Keratinocyte (primary cell): Measurements from ENCODE around the gene TAP1. TPM values are rescaled to one million over a fixed set of nuclear protein-coding genes. Genes with fewer than 3 reads are reported as not detected.

Source experiments
- DNase-seq: peaks from one replicate; pipeline ENCODE4 v3.0.0-alpha.2; 2011; ENCODE audit warnings: low read depth, missing footprints, low spot score
- FAIRE-seq: peaks from 2 replicates; lab custom pipeline; 2011; peaks lifted over from hg19 to GRCh38; lab: Jason Lieb, UNC
- H2AFZ ChIP-seq: 2 replicates; pipeline ENCODE4 v1.6.0; 2012; ENCODE audit warnings: low read length, control low read depth, inconsistent platforms; ENCODE audit not compliant: control insufficient read depth
- H3K27ac ChIP-seq: 2 replicates; pipeline ENCODE4 v1.5.1; 2011; ENCODE audit warnings: low read length; ENCODE audit not compliant: control insufficient read depth, insufficient read depth
- H3K27me3 ChIP-seq: 3 replicates; pipeline ENCODE4 v1.6.0; 2011; ENCODE audit warnings: low read length; ENCODE audit not compliant: control insufficient read depth, insufficient read depth; ENCODE audit errors: extremely low read depth
- H3K36me3 ChIP-seq, 2 experiments: 2 replicates in 1 of 2; 3 replicates in 1 of 2; pipeline ENCODE4 v1.5.1; 2011; ENCODE audit warnings: low read length in 2 of 2, mild to moderate bottlenecking in 1 of 2; ENCODE audit not compliant: control insufficient read depth in 2 of 2, insufficient read depth in 2 of 2; ENCODE audit errors: extremely low read depth in 1 of 2
- H3K4me1 ChIP-seq: 3 replicates; pipeline ENCODE4 v1.5.1; 2011; ENCODE audit warnings: low read length; ENCODE audit not compliant: control insufficient read depth, insufficient read depth; ENCODE audit errors: extremely low read depth
- H3K4me2 ChIP-seq: 3 replicates; pipeline ENCODE4 v1.6.0; 2011; ENCODE audit warnings: low read depth, low read length; ENCODE audit not compliant: control insufficient read depth, insufficient read depth; ENCODE audit errors: extremely low read depth
- H3K4me3 ChIP-seq, 3 experiments: fragments of 200-600 bp in 1 of 3; sonication (generic) in 1 of 3; 2 replicates in 2 of 3; 3 replicates in 1 of 3; pipeline ENCODE4 v1.5.1; 2011 to 2016; ENCODE audit warnings: low read length in 3 of 3, mild to moderate bottlenecking in 3 of 3, control low read depth in 2 of 3, inconsistent platforms in 1 of 3, low read depth in 1 of 3, mixed read lengths in 1 of 3, mixed run types in 1 of 3, moderate library complexity in 1 of 3; ENCODE audit not compliant: control insufficient read depth in 2 of 3, insufficient read depth in 2 of 3; ENCODE audit errors: extremely low read depth in 1 of 3
- H3K79me2 ChIP-seq: 2 replicates; pipeline ENCODE4 v1.6.0; 2012; ENCODE audit warnings: low read length; ENCODE audit not compliant: control insufficient read depth, insufficient read depth
- H3K9ac ChIP-seq: 3 replicates; pipeline ENCODE4 v1.6.0; 2011; ENCODE audit warnings: low read length; ENCODE audit not compliant: control insufficient read depth, insufficient read depth; ENCODE audit errors: extremely low read depth
- H3K9me1 ChIP-seq: 3 replicates; pipeline ENCODE4 v1.6.0; 2011; ENCODE audit warnings: low read length; ENCODE audit not compliant: control insufficient read depth, insufficient read depth; ENCODE audit errors: extremely low read depth
- H3K9me3 ChIP-seq: 2 replicates; pipeline ENCODE4 v1.5.1; 2012; ENCODE audit warnings: low read depth, low read length; ENCODE audit not compliant: control insufficient read depth
- H4K20me1 ChIP-seq: 3 replicates; pipeline ENCODE4 v1.6.0; 2011; ENCODE audit warnings: low read length; ENCODE audit not compliant: control insufficient read depth, insufficient read depth; ENCODE audit errors: extremely low read depth
- EZH2 ChIP-seq: IDR thresholded peaks from one replicate; pipeline ENCODE4 v1.6.1; 2012; ENCODE audit warnings: inconsistent platforms, mild to moderate bottlenecking, low read length, moderate library complexity
- dilution Hi-C: fragments of 300-500 bp; cut with MboI; formaldehyde crosslinking; loops from one replicate; pipeline ENCODE4 v1.7.0; 2020; ENCODE audit warnings: low sequenced_read_pairs; ENCODE audit not compliant: extremely low pct_ligation_motif_present
- polyA plus RNA-seq, 5 experiments: library from polyadenylated mRNA; depleted of rRNA in 3 of 5; stranded (reverse) in 3 of 5; stranded (forward) in 1 of 5; unstranded in 1 of 5; fragments of >200 nt; gene quantifications; 1 replicate in 1 of 5; 2 replicates in 3 of 5; 3 replicates in 1 of 5; pipeline versions ENCODE4 v1.2.1 to v1.2.3, GENCODE V29; 2011 to 2012; ENCODE audit warnings: missing spikeins in 2 of 5, low read depth in 1 of 5, low replicate concordance in 1 of 5
- TF ChIP-seq, protein P1 (sequence below), 3 experiments: IDR thresholded peaks in 1 of 3; conservative IDR thresholded peaks in 1 of 3; optimal IDR thresholded peaks in 1 of 3; 2 replicates in 2 of 3; 3 replicates in 1 of 3; pipeline versions ENCODE3 to v1.5.1; 2011; ENCODE audit warnings: low read length in 3 of 3, mild to moderate bottlenecking in 3 of 3, moderate library complexity in 2 of 3, control low read depth in 1 of 3, inconsistent platforms in 1 of 3; ENCODE audit not compliant: insufficient read depth in 2 of 3; ENCODE audit errors: extremely low read depth in 1 of 3

TAP1 gene
- polyA plus RNA-seq, 1 donor (not counting 4 experiments of a cell fraction or from before 2014, with no cell fraction given) = 56.1 TPM

DNA sequence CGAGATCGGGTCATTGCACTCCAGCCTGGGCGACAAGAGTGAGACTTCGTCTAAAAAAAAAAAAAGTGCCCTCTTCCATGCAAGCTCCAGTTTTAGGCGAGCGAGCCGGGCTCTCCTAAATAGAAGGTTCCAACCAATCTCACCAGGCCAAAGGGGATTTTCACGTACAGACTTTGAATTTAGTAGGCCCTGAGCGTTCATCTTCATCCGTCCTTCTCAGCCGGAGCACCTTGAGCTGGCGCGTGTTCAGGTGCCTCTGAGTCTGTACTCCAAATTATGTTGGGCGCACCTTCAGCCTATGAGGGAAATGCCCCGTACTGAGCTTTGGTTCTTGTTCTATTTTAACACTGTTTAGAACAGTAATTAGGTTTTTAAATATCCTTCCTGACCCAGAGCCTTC is 14.1 kb downstream of the TAP1 start:
- H3K36me3 ChIP-seq = peaks cover 4 to 15% of the 10 kb centered on the region in 2 experiments
- peaks cover 24% of the 10 kb centered on the region for H3K79me2 ChIP-seq
- FAIRE-seq (no peak), DNase-seq (no peak)
- H4K20me1 ChIP-seq = no peaks in the 10 kb centered on the region
- no peak overlapping the region for H3K27ac ChIP-seq
- H3K4me2 ChIP-seq = no peak overlapping the region
- peaks cover 28% of the 10 kb centered on the region for H3K4me1 ChIP-seq
- H3K9ac ChIP-seq = no peak overlapping the region
- H3K9me1 ChIP-seq = no peaks in the 10 kb centered on the region
- no peaks in the 10 kb centered on the region for H3K9me3 ChIP-seq
- no peak for TF ChIP-seq EZH2
- TF ChIP-seq, protein P1, sequence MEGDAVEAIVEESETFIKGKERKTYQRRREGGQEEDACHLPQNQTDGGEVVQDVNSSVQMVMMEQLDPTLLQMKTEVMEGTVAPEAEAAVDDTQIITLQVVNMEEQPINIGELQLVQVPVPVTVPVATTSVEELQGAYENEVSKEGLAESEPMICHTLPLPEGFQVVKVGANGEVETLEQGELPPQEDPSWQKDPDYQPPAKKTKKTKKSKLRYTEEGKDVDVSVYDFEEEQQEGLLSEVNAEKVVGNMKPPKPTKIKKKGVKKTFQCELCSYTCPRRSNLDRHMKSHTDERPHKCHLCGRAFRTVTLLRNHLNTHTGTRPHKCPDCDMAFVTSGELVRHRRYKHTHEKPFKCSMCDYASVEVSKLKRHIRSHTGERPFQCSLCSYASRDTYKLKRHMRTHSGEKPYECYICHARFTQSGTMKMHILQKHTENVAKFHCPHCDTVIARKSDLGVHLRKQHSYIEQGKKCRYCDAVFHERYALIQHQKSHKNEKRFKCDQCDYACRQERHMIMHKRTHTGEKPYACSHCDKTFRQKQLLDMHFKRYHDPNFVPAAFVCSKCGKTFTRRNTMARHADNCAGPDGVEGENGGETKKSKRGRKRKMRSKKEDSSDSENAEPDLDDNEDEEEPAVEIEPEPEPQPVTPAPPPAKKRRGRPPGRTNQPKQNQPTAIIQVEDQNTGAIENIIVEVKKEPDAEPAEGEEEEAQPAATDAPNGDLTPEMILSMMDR (optimal IDR thresholded peaks at IDR 0.05 in 1 of 3, IDR thresholded peaks at IDR 0.05 in 1 of 3, conservative IDR thresholded peaks at IDR 0.05 in 1 of 3; ENCODE audit: extremely low read depth in 1 of 3, insufficient read depth in 2 of 3, low read length in 3 of 3) = no peak
- no peak overlapping the region for H2AFZ ChIP-seq
- no peaks in the 10 kb centered on the region for H3K27me3 ChIP-seq
- dilution Hi-C loops = no loop called here
- no peak overlapping the region for H3K4me3 ChIP-seq

GRCh38 chr6:32838114-32838958 is 15.2 kb downstream of the TAP1 start, which contains the start of gene TAP2:
Gene TAP2 (minus strand): TSS chr6:32838739. CDS start chr6:32838233, 506 bp downstream.
- H3K36me3 ChIP-seq = peaks cover 4 to 15% of the 10 kb centered on the region in 2 experiments
- H3K4me1 ChIP-seq = peaks cover 28% of the 10 kb centered on the region
- H4K20me1 ChIP-seq = no peaks in the 10 kb centered on the region
- H3K9me1 ChIP-seq = no peaks in the 10 kb centered on the region
- H3K79me2 ChIP-seq = peaks cover 22% of the 10 kb centered on the region
- dilution Hi-C loops = no loop called here
- TF ChIP-seq, protein P1 (optimal IDR thresholded peaks at IDR 0.05 in 1 of 3, IDR thresholded peaks at IDR 0.05 in 1 of 3, conservative IDR thresholded peaks at IDR 0.05 in 1 of 3; ENCODE audit: extremely low read depth in 1 of 3, insufficient read depth in 2 of 3, low read length in 3 of 3) = peak; percentile 89 to 96 (median 92)
- no peak for TF ChIP-seq EZH2
- DNase-seq (peak; percentile 58), FAIRE-seq (peak; percentile 5)
- no peaks in the 10 kb centered on the region for H3K9me3 ChIP-seq
- peak within 1 kb of the TSS; percentile 76 for H3K27ac ChIP-seq
- peak within 1 kb of the TSS; percentile 81 for H3K9ac ChIP-seq
- peak within 1 kb of the TSS; percentile 92 for H3K4me2 ChIP-seq
- H2AFZ ChIP-seq = peak within 1 kb of the TSS; percentile 95
- no peaks in the 10 kb centered on the region for H3K27me3 ChIP-seq
- peak within 1 kb of the TSS; percentile 67 to 86 (median 71) for H3K4me3 ChIP-seq
